ENCODE measurements around the gene FXYD6. TPM values are rescaled to one million over a fixed set of nuclear protein-coding genes. Genes with fewer than 3 reads are reported as not detected.

FXYD6 gene
- total and polyA plus RNA-seq, 4 experiments from 2014 or later: 0.15 TPM; not detected in 3

DNA sequence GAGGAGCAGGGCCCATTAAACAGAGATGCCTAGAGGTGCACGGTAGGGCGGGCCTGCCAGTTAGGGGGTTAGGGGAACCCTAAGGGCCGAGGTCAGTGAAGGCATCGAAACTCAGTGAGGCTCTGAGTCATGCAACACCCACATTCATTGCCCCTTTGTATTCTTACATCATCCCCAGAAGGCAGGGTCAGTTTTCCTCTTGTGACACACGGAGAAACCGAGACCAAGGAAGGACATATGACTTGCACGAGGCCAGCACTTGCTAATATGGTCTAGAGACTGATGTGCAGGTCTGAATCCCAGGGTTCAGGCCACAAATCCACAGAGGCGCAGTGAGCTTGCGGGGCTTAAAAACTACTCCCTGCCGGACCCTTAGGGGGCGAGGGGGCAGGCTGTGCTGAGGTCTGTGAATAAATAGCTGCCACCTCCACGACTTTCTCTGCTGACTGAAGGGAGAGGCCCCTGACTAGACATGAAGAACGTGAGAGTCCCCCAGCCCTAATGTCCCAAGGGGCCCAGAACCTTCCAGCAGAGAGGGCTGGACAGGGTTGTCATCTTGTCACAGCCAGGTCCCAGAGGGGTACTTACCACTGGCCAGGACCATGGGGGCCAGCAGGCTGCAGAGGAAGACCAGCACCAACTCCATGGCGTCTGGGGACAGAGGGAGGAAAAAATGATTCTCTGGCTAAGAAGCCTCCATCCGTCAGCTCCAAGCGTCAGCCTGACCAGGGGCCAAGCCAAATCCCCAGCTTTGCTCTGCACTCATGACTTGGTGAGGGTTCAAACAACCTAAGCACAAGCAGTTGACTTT lies 34.1 kb downstream of the FXYD6 start:
- no peak overlapping the region for H3K4me3 ChIP-seq (ENCODE audit: low read length in 2 of 2)
- H3K27ac Mint-ChIP-seq: no peak overlapping the region
- peaks cover 0 to 4% (median 0%) of the 10 kb centered on the region in 8 donors for H3K9me3 Mint-ChIP-seq
- DNase-seq: no peak
- intact Hi-C loops (cut with micrococcal nuclease): loop anchor here (5.0 kb wide), 1 partner anchor 160 kb away; no protein-coding TSS in a partner anchor
- H3K27ac ChIP-seq (ENCODE audit: low read depth, low read length): no peak overlapping the region
- no peaks in the 10 kb centered on the region for H3K36me3 ChIP-seq (ENCODE audit: insufficient read depth, low read length)
- no peaks in the 10 kb centered on the region for H3K36me3 Mint-ChIP-seq
- H3K4me1 Mint-ChIP-seq: peaks cover 0 to 8% (median 2%) of the 10 kb centered on the region in 4 donors
- peaks cover 4% of the 10 kb centered on the region for H3K4me1 ChIP-seq (ENCODE audit: insufficient read depth, low read length)
- H3K27me3 ChIP-seq (ENCODE audit: insufficient read depth, low read length): no peaks in the 10 kb centered on the region
- no peak overlapping the region for H3K4me3 Mint-ChIP-seq
- ChIA-PET POLR2A (ENCODE audit: partially characterized antibody) (interaction anchor here (1.0 to 3.8 kb wide), 4 partner anchors 105 to 211 kb away, joined by 3 to 23 read pairs (median 10); no protein-coding TSS in a partner anchor), CTCF (ENCODE audit: partially characterized antibody) (interaction anchor here (1.1 to 7.8 kb wide), 11 partner anchors 8 to 328 kb away, joined by 3 to 286 read pairs (median 16); partner anchors contain the start of gene IL10RA)
- H3K27me3 Mint-ChIP-seq: no peaks in the 10 kb centered on the region
- H3K9me3 ChIP-seq (ENCODE audit: control insufficient read depth in 1 of 2, low read length in 2 of 2): no peaks in the 10 kb centered on the region

- intact Hi-C loops (cut with micrococcal nuclease): loop anchor here (5.0 kb wide), 1 partner anchor 161 kb away; no protein-coding TSS in a partner anchor
- no peak overlapping the region for H3K27ac ChIP-seq (ENCODE audit: low read depth, low read length)
- no peaks in the 10 kb centered on the region for H3K36me3 Mint-ChIP-seq
- H3K4me3 ChIP-seq (ENCODE audit: low read length in 2 of 2): no peak overlapping the region
- peaks cover 4% of the 10 kb centered on the region for H3K4me1 ChIP-seq (ENCODE audit: insufficient read depth, low read length)
- CTCF ChIA-PET (ENCODE audit: partially characterized antibody): interaction anchor here (1.2 to 7.8 kb wide), 8 partner anchors 8 to 329 kb away, joined by 3 to 286 read pairs (median 17); partner anchors contain the start of gene IL10RA
- POLR2A ChIA-PET (ENCODE audit: partially characterized antibody): interaction anchor here (1.0 to 2.9 kb wide), 2 partner anchors 105 to 203 kb away, joined by 3 to 17 read pairs; no protein-coding TSS in a partner anchor
- H3K27me3 Mint-ChIP-seq: peaks cover 0 to 2% of the 10 kb centered on the region in 2 donors
- no peak overlapping the region for H3K4me3 Mint-ChIP-seq
- DNase-seq: no peak
- H3K27me3 ChIP-seq (ENCODE audit: insufficient read depth, low read length): no peaks in the 10 kb centered on the region
- H3K4me1 Mint-ChIP-seq: peaks cover 0 to 8% (median 2%) of the 10 kb centered on the region in 4 donors
- H3K36me3 ChIP-seq (ENCODE audit: insufficient read depth, low read length): no peaks in the 10 kb centered on the region
- no peaks in the 10 kb centered on the region for H3K9me3 ChIP-seq (ENCODE audit: control insufficient read depth in 1 of 2, low read length in 2 of 2)
- H3K9me3 Mint-ChIP-seq: peaks cover 0 to 2% (median 0%) of the 10 kb centered on the region in 8 donors
- no peak overlapping the region for H3K27ac Mint-ChIP-seq
Measured at GRCh38 chr11:117841551-117842031, 34.9 kb downstream of the FXYD6 start.

DNA sequence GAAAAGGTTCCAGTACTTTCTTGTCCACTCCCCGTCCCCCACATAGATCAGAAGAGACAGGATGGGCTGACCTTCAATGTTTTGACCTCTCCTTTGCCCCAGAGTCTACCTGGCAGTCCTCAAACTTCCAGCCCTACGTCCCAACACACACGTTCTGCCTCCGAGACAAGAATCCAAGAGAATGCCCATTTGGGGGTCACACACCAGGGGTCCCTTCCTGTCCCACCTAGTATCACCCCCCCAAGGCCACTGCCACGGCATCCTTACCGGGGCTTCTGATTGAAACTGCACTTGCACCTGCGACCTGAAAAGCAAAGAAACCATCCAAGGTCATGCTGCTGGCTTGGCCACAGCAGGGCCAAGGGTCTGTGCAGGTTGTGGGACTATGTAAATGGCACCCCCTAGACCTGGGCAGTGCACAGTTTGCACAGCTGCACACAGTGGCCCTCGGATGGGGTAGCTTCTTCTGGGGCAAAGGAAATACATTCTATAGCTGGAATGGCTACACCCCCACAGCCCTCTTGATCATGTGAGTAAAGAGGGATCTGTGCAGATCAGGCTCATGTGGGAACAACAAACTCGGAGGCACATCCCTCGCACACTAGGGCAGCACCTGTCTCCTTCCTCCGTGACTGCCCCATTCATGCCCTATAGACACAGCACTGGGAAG lies 35.4 kb downstream of the FXYD6 start:
- H3K36me3 ChIP-seq (ENCODE audit: insufficient read depth, low read length): no peaks in the 10 kb centered on the region
- no peaks in the 10 kb centered on the region for H3K27me3 ChIP-seq (ENCODE audit: insufficient read depth, low read length)
- peaks cover 4% of the 10 kb centered on the region for H3K4me1 ChIP-seq (ENCODE audit: insufficient read depth, low read length)
- no peak for DNase-seq
- H3K9me3 Mint-ChIP-seq: peaks cover 0 to 2% (median 0%) of the 10 kb centered on the region in 8 donors
- no peak overlapping the region for H3K4me3 ChIP-seq (ENCODE audit: low read length in 2 of 2)
- H3K4me1 Mint-ChIP-seq: peaks cover 0 to 8% (median 2%) of the 10 kb centered on the region in 4 donors
- H3K27ac Mint-ChIP-seq: peak overlapping the region in 2 of 7 donors; percentile 4 to 42
- CTCF ChIA-PET (ENCODE audit: partially characterized antibody): interaction anchor here (0.7 to 7.8 kb wide), 3 partner anchors 33 to 215 kb away, joined by 4 to 286 read pairs (median 226); no protein-coding TSS in a partner anchor
- no peaks in the 10 kb centered on the region for H3K9me3 ChIP-seq (ENCODE audit: control insufficient read depth in 1 of 2, low read length in 2 of 2)
- intact Hi-C loops (cut with micrococcal nuclease): loop anchor here (5.0 kb wide), 1 partner anchor 161 kb away; no protein-coding TSS in a partner anchor
- H3K27ac ChIP-seq (ENCODE audit: low read depth, low read length): no peak overlapping the region
- H3K4me3 Mint-ChIP-seq: no peak overlapping the region
- POLR2A ChIA-PET (ENCODE audit: partially characterized antibody): no interaction called here
- H3K27me3 Mint-ChIP-seq: peaks cover 0 to 2% of the 10 kb centered on the region in 2 donors
- no peaks in the 10 kb centered on the region for H3K36me3 Mint-ChIP-seq

DNA sequence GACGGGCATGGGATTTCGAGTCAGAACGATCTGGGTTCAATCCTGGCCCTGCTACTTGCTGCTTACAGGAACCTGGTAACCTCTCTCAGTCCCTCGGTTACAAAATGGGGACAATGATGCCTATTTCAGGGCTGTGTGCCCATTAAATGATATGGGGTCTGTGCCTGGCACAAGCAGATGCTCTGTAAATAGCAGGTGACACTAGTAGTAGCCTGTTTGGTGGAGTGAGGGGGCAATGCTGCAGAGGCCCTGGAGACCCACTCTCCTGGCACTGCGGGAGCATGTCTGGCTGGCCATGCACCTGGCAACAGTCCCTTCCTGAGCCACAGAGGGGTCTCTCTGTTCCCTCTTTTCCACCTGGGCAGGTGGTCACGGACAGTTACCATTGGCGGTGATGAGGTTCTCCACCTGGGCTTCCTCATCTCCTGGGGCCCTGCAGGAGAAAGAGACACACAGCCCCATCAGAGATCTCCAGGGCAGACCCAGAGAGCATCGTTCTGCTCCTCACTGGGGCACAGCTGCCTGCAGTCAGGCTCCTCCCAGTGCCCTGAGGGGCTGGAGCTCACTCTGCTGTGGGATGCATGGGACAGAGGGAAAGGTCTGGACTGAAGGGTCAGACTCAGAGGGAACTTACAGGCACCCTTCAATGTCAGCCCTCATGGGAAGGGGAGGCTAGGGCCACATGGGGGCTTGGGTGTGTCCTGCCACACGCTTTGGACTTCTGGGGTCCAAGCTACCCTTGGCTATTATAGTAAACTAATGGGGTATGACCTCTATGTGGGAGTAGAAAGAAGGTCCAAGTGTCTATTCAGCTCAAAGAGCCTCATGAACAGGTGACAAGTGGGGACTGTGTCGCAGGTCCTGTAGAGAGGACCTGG lies 36.3 kb downstream of the FXYD6 start:
- Mint-ChIP-seq H3K36me3 (no peaks in the 10 kb centered on the region), H3K27me3 (peaks cover 0 to 2% of the 10 kb centered on the region in 2 donors), H3K9me3 (peaks cover 0 to 2% (median 0%) of the 10 kb centered on the region in 8 donors), H3K27ac (peak overlapping the region in 1 of 7 donors; percentile 42), H3K4me1 (peaks cover 0 to 8% (median 2%) of the 10 kb centered on the region in 4 donors), H3K4me3 (no peak overlapping the region)
- H3K36me3 ChIP-seq (ENCODE audit: insufficient read depth, low read length): no peaks in the 10 kb centered on the region
- no peaks in the 10 kb centered on the region for H3K27me3 ChIP-seq (ENCODE audit: insufficient read depth, low read length)
- H3K9me3 ChIP-seq (ENCODE audit: control insufficient read depth in 1 of 2, low read length in 2 of 2): no peaks in the 10 kb centered on the region
- H3K27ac ChIP-seq (ENCODE audit: low read depth, low read length): no peak overlapping the region
- intact Hi-C loops (cut with micrococcal nuclease): loop anchor here (5.0 kb wide), 1 partner anchor 162 kb away; no protein-coding TSS in a partner anchor
- no peak overlapping the region for H3K4me3 ChIP-seq (ENCODE audit: low read length in 2 of 2)
- CTCF ChIA-PET (ENCODE audit: partially characterized antibody): interaction anchor here (0.7 to 7.8 kb wide), 3 partner anchors 32 to 215 kb away, joined by 4 to 286 read pairs (median 226); no protein-coding TSS in a partner anchor
- POLR2A ChIA-PET (ENCODE audit: partially characterized antibody): no interaction called here
- peaks cover 4% of the 10 kb centered on the region for H3K4me1 ChIP-seq (ENCODE audit: insufficient read depth, low read length)
- no peak for DNase-seq

GRCh38 chr11:117839380-117839881 lies 37.0 kb downstream of the FXYD6 start:
- peaks cover 4% of the 10 kb centered on the region for H3K4me1 ChIP-seq (ENCODE audit: insufficient read depth, low read length)
- no peaks in the 10 kb centered on the region for H3K27me3 ChIP-seq (ENCODE audit: insufficient read depth, low read length)
- Mint-ChIP-seq H3K4me1 (peaks cover 0 to 8% (median 2%) of the 10 kb centered on the region in 4 donors), H3K27ac (no peak overlapping the region), H3K9me3 (peaks cover 0 to 2% (median 0%) of the 10 kb centered on the region in 8 donors), H3K4me3 (no peak overlapping the region), H3K27me3 (peaks cover 0 to 2% of the 10 kb centered on the region in 2 donors), H3K36me3 (no peaks in the 10 kb centered on the region)
- H3K4me3 ChIP-seq (ENCODE audit: low read length in 2 of 2): no peak overlapping the region
- ChIA-PET CTCF (ENCODE audit: partially characterized antibody) (interaction anchor here (1.3 to 7.8 kb wide), 3 partner anchors 108 to 216 kb away, joined by 8 to 286 read pairs (median 226); no protein-coding TSS in a partner anchor), POLR2A (ENCODE audit: partially characterized antibody) (no interaction called here)
- no peaks in the 10 kb centered on the region for H3K36me3 ChIP-seq (ENCODE audit: insufficient read depth, low read length)
- DNase-seq: no peak
- intact Hi-C loops (cut with micrococcal nuclease): no loop called here
- no peaks in the 10 kb centered on the region for H3K9me3 ChIP-seq (ENCODE audit: control insufficient read depth in 1 of 2, low read length in 2 of 2)
- no peak overlapping the region for H3K27ac ChIP-seq (ENCODE audit: low read depth, low read length)

DNA sequence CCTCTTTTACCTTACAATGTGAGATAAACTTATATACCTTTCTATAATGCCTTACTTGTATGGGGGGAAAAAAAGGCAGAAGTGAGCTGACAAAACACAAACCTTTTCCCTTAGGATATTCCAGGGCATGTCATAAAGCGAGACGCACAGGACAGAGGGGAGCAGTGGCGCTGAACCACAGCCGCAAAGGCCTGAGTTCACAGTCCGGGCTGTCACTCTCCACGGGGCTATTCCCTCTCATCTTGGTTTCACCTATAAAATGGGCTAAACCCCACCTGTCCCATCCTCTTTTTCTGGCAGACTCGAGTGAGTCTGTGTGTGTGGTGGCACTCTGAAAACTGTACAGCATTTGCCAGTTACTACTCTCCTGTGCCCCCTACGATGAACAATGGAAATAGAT lies 37.6 kb downstream of the FXYD6 start:
- Mint-ChIP-seq H3K36me3 (no peaks in the 10 kb centered on the region), H3K27ac (no peak overlapping the region)
- POLR2A ChIA-PET (ENCODE audit: partially characterized antibody): no interaction called here

More for the DNA sequence above, 37.6 kb downstream of the FXYD6 start:
- H3K27ac ChIP-seq (ENCODE audit: low read depth, low read length): no peak overlapping the region
- H3K9me3 ChIP-seq (ENCODE audit: control insufficient read depth in 1 of 2, low read length in 2 of 2): no peaks in the 10 kb centered on the region
- no peak overlapping the region for H3K4me3 ChIP-seq (ENCODE audit: low read length in 2 of 2)
- no peaks in the 10 kb centered on the region for H3K36me3 ChIP-seq (ENCODE audit: insufficient read depth, low read length)
- no peak for DNase-seq
- peaks cover 2% of the 10 kb centered on the region for H3K4me1 ChIP-seq (ENCODE audit: insufficient read depth, low read length)
- H3K9me3 Mint-ChIP-seq: peaks cover 0 to 2% (median 0%) of the 10 kb centered on the region in 8 donors
- H3K27me3 ChIP-seq (ENCODE audit: insufficient read depth, low read length): no peaks in the 10 kb centered on the region
- intact Hi-C loops (cut with micrococcal nuclease): no loop called here
- H3K4me3 Mint-ChIP-seq: no peak overlapping the region
- H3K4me1 Mint-ChIP-seq: peaks cover 0 to 7% (median 2%) of the 10 kb centered on the region in 4 donors
- CTCF ChIA-PET (ENCODE audit: partially characterized antibody): interaction anchor here (1.3 kb wide), 1 partner anchor 214 kb away, joined by 8 read pairs; no protein-coding TSS in a partner anchor
- H3K27me3 Mint-ChIP-seq: peaks cover 0 to 2% of the 10 kb centered on the region in 2 donors
